ENCODE results near the gene CTTN. TPM values are rescaled to one million over a fixed set of nuclear protein-coding genes. Genes with fewer than 3 reads are reported as not detected.

CTTN gene
- total RNA-seq, 1 donor from 2014 or later = 412 TPM

DNA sequence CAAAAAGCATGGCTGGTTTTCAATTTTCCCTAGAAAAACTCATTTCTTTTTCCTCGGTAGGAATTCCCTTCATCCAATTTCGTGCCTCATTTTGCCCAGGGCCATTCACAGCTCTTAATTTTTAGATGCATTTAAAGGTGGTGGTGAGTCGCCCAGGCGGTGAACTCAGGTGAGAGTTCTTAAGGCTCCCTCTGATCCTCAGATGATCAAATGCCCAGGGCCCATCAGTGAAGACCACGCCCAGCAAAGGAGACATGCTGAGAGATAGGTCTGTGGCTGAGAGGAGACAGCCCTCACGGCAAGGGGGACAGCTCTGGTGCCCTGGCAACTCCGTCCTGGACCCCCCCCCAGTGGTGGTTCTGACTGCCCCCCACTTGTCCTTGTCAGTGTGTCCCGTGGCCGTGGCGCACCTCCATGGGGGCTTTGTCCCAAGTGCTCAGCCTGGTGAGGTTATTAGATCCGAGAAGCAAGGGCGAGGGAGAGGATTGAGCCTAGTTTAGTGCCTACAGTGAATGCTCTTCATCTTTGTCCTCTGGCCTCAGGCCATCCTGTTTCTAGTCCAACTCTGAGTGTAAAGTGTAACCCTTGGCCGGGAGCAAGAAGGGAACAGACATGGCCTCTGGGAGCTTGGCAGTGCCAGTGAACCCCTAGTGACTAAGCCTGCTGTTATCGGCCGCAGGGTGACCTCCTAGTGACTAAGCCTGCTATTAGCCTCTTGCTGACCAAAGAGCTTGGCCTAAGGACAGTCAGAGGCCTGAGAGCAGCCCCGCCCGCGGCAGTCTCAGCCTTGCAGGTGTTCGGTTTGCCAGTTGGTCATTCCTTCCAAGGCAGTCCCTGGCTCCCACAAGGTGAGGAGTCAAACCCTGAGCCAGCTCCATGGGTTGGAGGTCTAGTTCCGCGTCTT, 83.5 kb downstream of the CTTN start:
- Histone ChIP-seq H3K4me3 (ENCODE audit: low read depth, low read length) (no peak overlapping the region), H3K27me3 (ENCODE audit: control insufficient read depth, insufficient read depth, low read length) (no peaks in the 10 kb centered on the region), H3K36me3 (ENCODE audit: control insufficient read depth, insufficient read depth, low read length) (no peaks in the 10 kb centered on the region)
- FAIRE-seq = no peak
- DNase-seq (ENCODE audit: low read depth) = no peak
- TF ChIP-seq, protein P1, sequence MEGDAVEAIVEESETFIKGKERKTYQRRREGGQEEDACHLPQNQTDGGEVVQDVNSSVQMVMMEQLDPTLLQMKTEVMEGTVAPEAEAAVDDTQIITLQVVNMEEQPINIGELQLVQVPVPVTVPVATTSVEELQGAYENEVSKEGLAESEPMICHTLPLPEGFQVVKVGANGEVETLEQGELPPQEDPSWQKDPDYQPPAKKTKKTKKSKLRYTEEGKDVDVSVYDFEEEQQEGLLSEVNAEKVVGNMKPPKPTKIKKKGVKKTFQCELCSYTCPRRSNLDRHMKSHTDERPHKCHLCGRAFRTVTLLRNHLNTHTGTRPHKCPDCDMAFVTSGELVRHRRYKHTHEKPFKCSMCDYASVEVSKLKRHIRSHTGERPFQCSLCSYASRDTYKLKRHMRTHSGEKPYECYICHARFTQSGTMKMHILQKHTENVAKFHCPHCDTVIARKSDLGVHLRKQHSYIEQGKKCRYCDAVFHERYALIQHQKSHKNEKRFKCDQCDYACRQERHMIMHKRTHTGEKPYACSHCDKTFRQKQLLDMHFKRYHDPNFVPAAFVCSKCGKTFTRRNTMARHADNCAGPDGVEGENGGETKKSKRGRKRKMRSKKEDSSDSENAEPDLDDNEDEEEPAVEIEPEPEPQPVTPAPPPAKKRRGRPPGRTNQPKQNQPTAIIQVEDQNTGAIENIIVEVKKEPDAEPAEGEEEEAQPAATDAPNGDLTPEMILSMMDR (IDR thresholded peaks at IDR 0.05; ENCODE audit: insufficient read depth, low read length, severe bottlenecking) = no peak

DNA sequence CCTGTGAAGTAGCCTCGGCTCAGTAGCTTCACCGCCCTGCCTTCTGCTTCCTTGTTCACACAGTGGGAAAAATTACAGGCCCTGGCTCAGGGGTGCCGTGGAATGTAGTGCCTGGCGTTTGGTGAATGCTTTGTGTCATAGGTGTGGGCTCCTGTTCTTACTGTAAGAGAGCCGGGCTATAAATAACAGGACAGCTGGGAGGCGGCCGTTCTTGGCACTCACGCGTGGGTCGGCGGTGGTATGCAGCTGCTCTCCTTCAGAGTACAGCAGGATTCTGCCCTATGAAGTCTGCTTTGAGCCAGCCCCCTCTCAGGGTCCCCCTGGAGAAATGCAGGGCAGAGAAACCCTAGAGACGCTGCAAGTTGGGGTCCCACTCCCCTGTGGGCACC, 84.2 kb downstream of the CTTN start:
- DNase-seq (ENCODE audit: low read depth) = no peak
- no peak for FAIRE-seq
- TF ChIP-seq, protein P1 (IDR thresholded peaks at IDR 0.05; ENCODE audit: insufficient read depth, low read length, severe bottlenecking) = no peak
- no peaks in the 10 kb centered on the region for H3K27me3 ChIP-seq (ENCODE audit: control insufficient read depth, insufficient read depth, low read length)
- H3K36me3 ChIP-seq (ENCODE audit: control insufficient read depth, insufficient read depth, low read length) = no peaks in the 10 kb centered on the region
- H3K4me3 ChIP-seq (ENCODE audit: low read depth, low read length) = no peak overlapping the region

DNA sequence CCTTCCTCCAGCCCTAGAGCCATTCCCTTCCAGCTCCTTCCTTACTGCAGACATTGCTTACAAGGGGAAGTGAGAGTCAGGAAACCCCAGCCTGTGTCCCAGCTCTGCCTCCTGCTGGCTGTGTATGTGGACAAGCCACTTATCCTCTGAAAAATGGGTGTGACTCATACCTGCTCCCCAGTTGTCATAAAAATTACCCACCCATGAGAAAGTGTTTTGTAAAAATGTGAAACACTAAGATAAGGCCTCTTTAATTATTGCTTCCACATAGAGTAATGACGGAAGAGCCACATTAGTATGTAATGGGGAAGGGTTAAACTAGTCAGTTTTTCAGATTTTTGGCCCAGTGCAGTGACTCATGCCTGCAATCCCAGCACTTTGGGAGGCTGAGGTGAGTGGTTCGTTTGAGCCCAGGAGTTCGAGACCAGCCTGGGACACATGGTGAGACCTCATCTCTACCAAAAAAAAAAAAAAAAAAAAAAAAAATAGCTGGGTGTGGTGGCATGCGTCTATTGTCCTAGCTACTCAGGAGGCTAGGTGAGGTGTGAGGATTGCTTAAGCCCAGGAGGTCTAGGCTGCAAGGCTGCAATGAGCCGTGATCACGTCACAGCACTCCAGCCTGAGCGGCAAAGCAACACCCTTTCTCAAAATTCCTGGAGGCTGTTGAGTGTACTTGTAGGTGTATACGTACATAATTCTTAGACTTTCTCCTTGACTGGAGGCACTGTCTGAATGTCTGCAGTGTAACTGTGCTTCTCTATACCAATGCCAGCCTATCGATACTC, 84.9 kb downstream of the CTTN start:
- DNase-seq (ENCODE audit: low read depth) (peak; percentile 25), FAIRE-seq (no peak)
- H3K36me3 ChIP-seq (ENCODE audit: control insufficient read depth, insufficient read depth, low read length) = no peaks in the 10 kb centered on the region
- no peaks in the 10 kb centered on the region for H3K27me3 ChIP-seq (ENCODE audit: control insufficient read depth, insufficient read depth, low read length)
- TF ChIP-seq, protein P1 (IDR thresholded peaks at IDR 0.05; ENCODE audit: insufficient read depth, low read length, severe bottlenecking) = peak; percentile 29
- H3K4me3 ChIP-seq (ENCODE audit: low read depth, low read length) = no peak overlapping the region

DNA sequence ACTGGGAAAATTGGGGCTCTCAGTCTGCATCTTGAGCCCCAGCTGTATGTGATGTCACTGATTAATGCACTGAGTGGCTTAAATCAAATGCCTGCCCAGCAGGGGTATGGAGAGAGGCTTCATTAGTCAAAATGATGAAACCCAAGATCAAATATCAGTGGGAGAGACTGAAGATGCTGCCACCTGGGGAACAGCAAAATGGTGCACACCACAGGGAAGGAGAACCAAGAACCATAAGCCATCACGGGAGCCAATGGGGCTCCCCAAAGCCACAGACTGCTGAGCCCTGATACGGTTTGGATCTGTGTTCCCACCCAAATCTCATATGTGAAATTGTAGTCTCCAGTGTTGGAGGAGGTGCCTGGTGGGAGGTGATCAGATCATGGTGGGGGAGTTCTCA, 85.6 kb downstream of the CTTN start:
- no peaks in the 10 kb centered on the region for H3K27me3 ChIP-seq (ENCODE audit: control insufficient read depth, insufficient read depth, low read length)
- FAIRE-seq (no peak), DNase-seq (ENCODE audit: low read depth) (no peak)
- H3K36me3 ChIP-seq (ENCODE audit: control insufficient read depth, insufficient read depth, low read length) = no peaks in the 10 kb centered on the region
- H3K4me3 ChIP-seq (ENCODE audit: low read depth, low read length) = no peak overlapping the region
- TF ChIP-seq, protein P1 (IDR thresholded peaks at IDR 0.05; ENCODE audit: insufficient read depth, low read length, severe bottlenecking) = no peak

DNA sequence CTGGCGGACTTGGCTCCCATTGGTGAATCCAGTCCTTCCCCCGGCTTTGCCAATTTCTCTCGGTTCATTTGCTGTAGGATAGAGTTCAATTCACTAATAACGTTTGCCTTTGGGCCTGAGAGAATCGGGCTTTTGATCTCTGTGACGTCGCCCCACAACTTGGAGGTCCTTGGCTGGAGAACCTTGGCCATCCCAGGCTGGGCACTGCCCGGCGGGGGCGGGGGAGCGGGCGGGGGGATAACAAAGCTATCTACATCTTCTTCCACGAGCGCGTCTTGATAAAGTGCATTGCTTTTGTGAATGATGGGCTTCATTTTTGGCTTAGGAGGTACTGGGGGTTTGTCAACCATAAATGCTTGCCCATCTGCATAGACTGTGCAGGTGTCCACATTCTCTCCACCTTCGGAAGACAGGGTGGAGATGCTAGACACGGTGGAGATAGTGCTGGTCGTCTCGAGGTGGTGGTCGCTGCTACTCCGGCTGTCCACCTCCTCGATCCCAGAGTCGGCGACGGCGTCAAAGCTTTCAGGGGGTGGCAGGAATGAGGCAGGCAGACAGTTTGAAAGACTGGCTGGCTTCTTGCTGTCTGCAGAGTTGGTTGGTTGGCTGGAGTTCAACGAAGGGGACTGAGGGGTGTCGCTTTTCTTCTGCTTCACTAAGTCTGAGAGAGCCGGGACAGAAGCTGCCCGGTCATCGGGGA, 87.1 kb downstream of the CTTN start:
- TF ChIP-seq, protein P1 (IDR thresholded peaks at IDR 0.05; ENCODE audit: insufficient read depth, low read length, severe bottlenecking) = no peak
- no peaks in the 10 kb centered on the region for H3K36me3 ChIP-seq (ENCODE audit: control insufficient read depth, insufficient read depth, low read length)
- no peak for FAIRE-seq

More for the DNA sequence above, 87.1 kb downstream of the CTTN start:
- Histone ChIP-seq H3K4me3 (ENCODE audit: low read depth, low read length) (no peak overlapping the region), H3K27me3 (ENCODE audit: control insufficient read depth, insufficient read depth, low read length) (no peaks in the 10 kb centered on the region)
- no peak for DNase-seq (ENCODE audit: low read depth)

All from bronchial epithelial cell (primary cell).